Lower leg skin (tissue), 4 donors: ENCODE data around the gene PRDM16. TPM values are rescaled to one million over a fixed set of nuclear protein-coding genes. Genes with fewer than 3 reads are reported as not detected.

Experiments used
- DNase-seq, 2 donors: peaks; one replicate each; pipeline ENCODE4 v3.0.0-alpha.2; 2019; ENCODE audit warnings: low spot score in 2 of 2
- H3K4me3 ChIP-seq: fragments of 200-600 bp; sonication (generic); 2 replicates; pipeline ENCODE4 v1.5.1; 2017; ENCODE audit warnings: mild to moderate bottlenecking, low read depth; ENCODE audit not compliant: poor library complexity, severe bottlenecking
- POLR2A ChIP-seq, 2 donors: fragments of 450-650 bp; IDR thresholded peaks; one replicate each; pipeline ENCODE4 v1.6.1; 2016 to 2017; ENCODE audit warnings: antibody characterized with exemption in 2 of 2, mild to moderate bottlenecking in 1 of 2, moderate library complexity in 1 of 2
- WGBS, 2 donors: methylation state at CpG; one replicate each; pipeline ENCODE4 v1.1.5; 2018; 5-methylcytosine and 5-hydroxymethylcytosine counted together
- intact Hi-C: fragments of 100-400 bp; cut with DNase I; formaldehyde crosslinking; loops from one replicate; pipeline ENCODE4 v1.15.0; 2023; ENCODE audit warnings: low total_unique reads
- total RNA-seq, 4 donors: library from RNA; depleted of rRNA; stranded (reverse); fragments of >200 nt; gene quantifications; one replicate each; pipeline ENCODE4 v1.1.0, GENCODE V29; 2016
- TF ChIP-seq, protein P1 (sequence below), 3 donors: fragments of 450-650 bp; IDR thresholded peaks; one replicate each; pipeline ENCODE4 v1.5.1; 2016; ENCODE audit warnings: antibody characterized with exemption in 3 of 3, mild to moderate bottlenecking in 3 of 3, moderate library complexity in 2 of 3

The PRDM16 gene
- total RNA-seq, 4 donors from 2014 or later: 0.08 to 0.91 (median 0.56) TPM; not detected in 1

DNA sequence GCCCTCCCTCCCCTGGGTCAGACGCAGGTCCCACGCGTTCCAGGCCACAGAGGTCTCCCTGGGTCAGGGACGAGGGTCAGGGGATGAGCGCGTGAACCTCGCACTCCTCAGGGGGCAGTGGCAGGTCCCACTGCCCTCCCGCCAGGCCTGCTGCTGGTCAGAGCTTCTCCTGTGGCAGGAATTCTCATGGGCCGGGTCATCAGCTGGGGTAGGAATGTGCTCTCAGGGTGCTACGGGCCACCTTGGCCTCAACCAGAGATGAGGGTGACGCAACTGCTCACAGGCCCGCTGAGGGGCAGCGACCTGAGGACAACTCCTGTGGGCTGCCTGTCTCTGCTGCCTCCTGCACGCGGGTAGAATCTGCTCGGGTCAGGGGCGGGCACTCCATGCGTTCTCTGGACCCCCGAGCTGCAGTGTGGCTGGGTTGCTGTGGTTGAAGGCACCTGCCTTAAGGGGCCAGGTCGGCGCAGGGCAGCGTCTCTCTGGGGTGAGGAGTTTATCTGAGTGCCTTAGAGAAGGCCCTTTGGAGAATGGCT, 128.8 kb downstream of the PRDM16 start:
- 90% methylated on average over 18 to 20 of the region's 22 CpGs for WGBS, 2 donors
- TF ChIP-seq POLR2A (IDR thresholded peaks at IDR 0.05): no peak
- TF ChIP-seq, protein P1, sequence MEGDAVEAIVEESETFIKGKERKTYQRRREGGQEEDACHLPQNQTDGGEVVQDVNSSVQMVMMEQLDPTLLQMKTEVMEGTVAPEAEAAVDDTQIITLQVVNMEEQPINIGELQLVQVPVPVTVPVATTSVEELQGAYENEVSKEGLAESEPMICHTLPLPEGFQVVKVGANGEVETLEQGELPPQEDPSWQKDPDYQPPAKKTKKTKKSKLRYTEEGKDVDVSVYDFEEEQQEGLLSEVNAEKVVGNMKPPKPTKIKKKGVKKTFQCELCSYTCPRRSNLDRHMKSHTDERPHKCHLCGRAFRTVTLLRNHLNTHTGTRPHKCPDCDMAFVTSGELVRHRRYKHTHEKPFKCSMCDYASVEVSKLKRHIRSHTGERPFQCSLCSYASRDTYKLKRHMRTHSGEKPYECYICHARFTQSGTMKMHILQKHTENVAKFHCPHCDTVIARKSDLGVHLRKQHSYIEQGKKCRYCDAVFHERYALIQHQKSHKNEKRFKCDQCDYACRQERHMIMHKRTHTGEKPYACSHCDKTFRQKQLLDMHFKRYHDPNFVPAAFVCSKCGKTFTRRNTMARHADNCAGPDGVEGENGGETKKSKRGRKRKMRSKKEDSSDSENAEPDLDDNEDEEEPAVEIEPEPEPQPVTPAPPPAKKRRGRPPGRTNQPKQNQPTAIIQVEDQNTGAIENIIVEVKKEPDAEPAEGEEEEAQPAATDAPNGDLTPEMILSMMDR (IDR thresholded peaks at IDR 0.05): no peak
- intact Hi-C loops: no loop called here
- no peak for DNase-seq
- no peak overlapping the region for H3K4me3 ChIP-seq

DNA sequence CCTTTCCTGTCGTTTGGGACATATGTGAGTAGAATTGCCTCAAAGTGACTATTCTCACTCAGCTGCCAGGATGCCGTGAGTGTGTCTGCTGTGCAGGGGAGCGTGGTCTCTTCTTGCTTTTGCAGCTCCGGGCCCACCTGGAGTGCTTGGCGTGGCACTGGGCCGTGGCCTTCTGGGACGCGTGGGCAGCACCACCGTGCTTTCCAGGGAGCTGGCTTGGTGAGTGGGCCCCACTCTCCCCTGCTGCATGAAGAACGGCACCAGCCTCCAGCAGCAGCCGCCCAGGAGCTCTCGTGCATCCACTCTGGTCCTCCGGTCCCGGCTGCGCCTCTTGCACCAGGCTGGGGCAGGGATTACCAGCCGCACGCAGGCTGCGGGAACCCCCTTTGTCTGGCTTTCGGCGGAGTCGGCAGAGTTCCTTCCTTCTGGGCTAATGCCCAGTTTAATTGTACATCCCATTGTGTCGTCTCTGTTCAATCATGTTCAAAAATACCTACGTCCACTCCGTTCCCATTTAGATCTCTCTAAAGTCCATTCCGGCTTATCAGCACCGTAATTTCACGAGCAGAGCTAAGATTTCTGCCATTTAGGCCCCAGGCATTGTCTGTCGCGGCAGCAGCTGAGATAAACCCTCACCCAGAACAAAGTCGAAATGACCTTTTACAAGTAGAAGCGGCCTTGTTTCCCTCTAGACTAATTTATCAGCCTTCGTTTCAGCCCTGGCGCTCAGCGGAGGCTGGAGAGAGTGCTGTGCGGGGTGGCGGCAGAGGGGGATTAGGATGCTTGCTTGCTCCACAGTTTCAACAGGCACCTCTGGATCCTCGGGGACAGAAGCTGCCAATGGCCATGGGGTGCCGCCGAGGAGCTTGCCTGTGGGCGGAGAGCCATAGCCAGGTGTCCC, 129.6 kb downstream of the PRDM16 start:
- no peak for TF ChIP-seq POLR2A (IDR thresholded peaks at IDR 0.05)
- TF ChIP-seq, protein P1 (IDR thresholded peaks at IDR 0.05): no peak
- intact Hi-C loops: no loop called here
- WGBS, 2 donors: 79 to 85% methylated on average over 35 to 39 of the region's 40 CpGs
- no peak overlapping the region for H3K4me3 ChIP-seq
- no peak for DNase-seq

DNA sequence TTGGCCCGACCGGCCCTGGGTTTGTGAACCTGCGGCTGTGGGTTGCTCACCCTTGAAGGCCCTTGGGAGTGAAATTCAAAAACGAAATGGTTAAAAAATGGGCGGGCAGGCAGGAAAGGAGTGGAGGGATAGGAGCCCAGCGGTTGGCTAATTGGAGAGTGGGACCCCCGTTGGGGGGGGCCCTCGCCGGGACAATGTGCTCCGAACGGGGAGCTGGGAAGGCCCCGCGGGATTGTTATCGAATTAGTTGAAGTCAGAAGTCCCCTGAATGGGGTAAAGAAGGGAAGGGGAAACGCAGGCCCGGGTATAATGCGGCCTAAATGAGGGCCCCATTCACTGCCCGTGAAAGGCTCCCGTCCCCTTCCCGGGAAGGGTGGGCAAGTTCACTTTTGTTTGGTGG, 135.7 kb downstream of the PRDM16 start:
- intact Hi-C loops: no loop called here
- 51 to 52% methylated on average over 20 of the region's 20 CpGs for WGBS, 2 donors
- no peak for TF ChIP-seq POLR2A (IDR thresholded peaks at IDR 0.05)
- TF ChIP-seq, protein P1 (IDR thresholded peaks at IDR 0.05): no peak

DNA sequence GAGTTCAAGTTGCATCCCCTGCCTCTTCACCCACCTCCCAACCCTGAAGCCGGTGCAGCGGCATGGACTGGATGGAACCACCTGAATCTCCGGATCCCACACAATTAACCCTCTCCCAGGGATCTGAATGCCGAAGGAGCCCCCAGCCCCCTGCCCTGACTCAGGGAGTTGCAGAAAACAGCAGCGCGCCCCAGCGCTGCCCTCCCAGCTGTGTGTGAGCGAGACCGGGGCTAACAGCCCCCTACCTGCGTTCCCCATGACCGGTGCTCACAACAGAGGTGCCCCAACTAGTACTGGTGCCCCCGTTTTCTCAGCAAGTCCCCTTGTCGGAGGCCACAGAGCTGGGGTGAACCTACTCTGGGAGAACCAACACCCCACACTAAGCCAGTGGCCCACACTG, 136.8 kb downstream of the PRDM16 start:
- TF ChIP-seq, protein P1 (IDR thresholded peaks at IDR 0.05): no peak
- no peak for TF ChIP-seq POLR2A (IDR thresholded peaks at IDR 0.05)
- no peak for DNase-seq
- intact Hi-C loops: no loop called here
- no peak overlapping the region for H3K4me3 ChIP-seq
- 90 to 94% methylated on average over 13 of the region's 13 CpGs for WGBS, 2 donors

More for the DNA sequence above, 135.7 kb downstream of the PRDM16 start:
- no peak overlapping the region for H3K4me3 ChIP-seq
- DNase-seq: no peak

DNA sequence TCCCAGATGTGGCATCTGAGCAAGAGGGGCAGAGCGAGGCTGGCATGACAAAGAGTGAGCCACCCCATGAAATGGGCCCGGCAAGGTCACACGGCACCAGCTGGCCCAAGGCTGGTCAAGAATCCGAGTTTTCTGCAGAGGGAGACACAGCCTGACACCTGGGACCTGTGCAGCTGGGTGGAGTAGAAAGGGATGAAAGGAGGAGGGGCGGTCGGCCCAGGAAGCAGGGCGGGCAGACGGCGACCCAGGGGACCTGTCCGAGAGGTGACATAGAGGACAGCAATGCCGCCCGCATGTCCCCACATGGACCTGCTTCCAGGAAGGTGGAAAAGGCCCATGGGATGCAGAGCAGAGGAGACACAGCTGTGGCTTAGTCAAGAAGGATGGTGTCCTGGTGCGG, 137.7 kb downstream of the PRDM16 start:
- no peak for TF ChIP-seq POLR2A (IDR thresholded peaks at IDR 0.05)
- TF ChIP-seq, protein P1 (IDR thresholded peaks at IDR 0.05): no peak
- WGBS, 2 donors: 83 to 88% methylated on average over 13 of the region's 13 CpGs
- DNase-seq: no peak
- intact Hi-C loops: no loop called here
- H3K4me3 ChIP-seq: no peak overlapping the region
